Measurements from ENCODE around the gene TMEM269. TPM values are rescaled to one million over a fixed set of nuclear protein-coding genes. Genes with fewer than 3 reads are reported as not detected.

Gene TMEM269
- total and polyA plus RNA-seq, 10 of the 15 experiments (the other 5 are each of a cell fraction or from before 2014, with no cell fraction given): 0.02 to 0.26 (median 0.06) TPM; not detected in 2

DNA sequence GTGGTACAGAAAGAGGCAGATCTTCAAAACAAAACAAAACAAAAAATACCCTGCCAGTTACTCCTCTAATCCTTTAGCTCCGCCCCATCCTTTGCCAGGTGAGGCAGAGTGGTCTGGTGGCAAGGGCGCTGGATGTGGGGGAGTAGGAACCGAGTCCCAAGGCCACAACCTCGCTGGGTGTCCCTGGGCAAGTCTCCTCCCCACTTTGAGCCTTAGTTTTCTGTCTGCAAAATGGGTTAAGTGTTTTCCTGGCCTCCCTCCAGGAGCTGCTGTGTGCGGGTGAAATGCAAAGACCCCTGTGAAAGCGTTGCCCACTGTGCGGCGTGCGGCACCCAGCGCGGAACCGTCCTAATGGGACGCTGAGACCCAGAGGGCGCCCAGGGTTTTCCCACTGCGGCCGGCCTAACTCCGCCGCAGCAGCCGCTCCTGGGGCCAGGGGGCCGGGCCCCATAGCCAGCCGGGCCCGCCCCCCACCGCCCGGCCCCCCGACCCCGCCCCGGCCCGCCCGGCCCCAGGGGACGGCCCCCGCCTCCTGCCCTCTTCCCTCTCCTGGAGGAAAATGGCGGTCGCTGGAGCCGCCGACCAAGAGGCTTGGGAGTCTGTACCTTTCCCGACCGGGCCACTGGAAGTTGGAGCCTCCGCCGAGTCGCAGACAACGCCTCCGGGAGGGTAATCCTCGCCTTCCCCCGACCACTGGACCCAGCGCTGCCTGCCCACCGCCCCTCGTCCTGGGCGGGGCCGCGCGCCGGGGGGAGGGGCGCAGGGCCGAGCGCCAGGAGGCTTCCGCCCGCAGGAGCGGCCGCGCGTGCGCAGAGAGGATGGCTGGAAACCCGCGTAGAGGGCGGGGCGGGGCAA lies 32.0 kb downstream of the TMEM269 start, which contains the start of the genes ERMAP and SVBP (continued):
- TF ChIP-seq ASH2L (IDR thresholded peaks at IDR 0.05; ENCODE audit: borderline replicate concordance, low read depth): no peak
- no peak for TF ChIP-seq SMAD1 (IDR thresholded peaks at IDR 0.05; ENCODE audit: low read depth, partially characterized antibody)
- no peak for TF ChIP-seq E2F4 (IDR thresholded peaks at IDR 0.05; ENCODE audit: low read depth, low read length)
- TF ChIP-seq, protein P1, sequence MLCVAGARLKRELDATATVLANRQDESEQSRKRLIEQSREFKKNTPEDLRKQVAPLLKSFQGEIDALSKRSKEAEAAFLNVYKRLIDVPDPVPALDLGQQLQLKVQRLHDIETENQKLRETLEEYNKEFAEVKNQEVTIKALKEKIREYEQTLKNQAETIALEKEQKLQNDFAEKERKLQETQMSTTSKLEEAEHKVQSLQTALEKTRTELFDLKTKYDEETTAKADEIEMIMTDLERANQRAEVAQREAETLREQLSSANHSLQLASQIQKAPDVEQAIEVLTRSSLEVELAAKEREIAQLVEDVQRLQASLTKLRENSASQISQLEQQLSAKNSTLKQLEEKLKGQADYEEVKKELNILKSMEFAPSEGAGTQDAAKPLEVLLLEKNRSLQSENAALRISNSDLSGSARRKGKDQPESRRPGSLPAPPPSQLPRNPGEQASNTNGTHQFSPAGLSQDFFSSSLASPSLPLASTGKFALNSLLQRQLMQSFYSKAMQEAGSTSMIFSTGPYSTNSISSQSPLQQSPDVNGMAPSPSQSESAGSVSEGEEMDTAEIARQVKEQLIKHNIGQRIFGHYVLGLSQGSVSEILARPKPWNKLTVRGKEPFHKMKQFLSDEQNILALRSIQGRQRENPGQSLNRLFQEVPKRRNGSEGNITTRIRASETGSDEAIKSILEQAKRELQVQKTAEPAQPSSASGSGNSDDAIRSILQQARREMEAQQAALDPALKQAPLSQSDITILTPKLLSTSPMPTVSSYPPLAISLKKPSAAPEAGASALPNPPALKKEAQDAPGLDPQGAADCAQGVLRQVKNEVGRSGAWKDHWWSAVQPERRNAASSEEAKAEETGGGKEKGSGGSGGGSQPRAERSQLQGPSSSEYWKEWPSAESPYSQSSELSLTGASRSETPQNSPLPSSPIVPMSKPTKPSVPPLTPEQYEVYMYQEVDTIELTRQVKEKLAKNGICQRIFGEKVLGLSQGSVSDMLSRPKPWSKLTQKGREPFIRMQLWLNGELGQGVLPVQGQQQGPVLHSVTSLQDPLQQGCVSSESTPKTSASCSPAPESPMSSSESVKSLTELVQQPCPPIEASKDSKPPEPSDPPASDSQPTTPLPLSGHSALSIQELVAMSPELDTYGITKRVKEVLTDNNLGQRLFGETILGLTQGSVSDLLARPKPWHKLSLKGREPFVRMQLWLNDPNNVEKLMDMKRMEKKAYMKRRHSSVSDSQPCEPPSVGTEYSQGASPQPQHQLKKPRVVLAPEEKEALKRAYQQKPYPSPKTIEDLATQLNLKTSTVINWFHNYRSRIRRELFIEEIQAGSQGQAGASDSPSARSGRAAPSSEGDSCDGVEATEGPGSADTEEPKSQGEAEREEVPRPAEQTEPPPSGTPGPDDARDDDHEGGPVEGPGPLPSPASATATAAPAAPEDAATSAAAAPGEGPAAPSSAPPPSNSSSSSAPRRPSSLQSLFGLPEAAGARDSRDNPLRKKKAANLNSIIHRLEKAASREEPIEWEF (IDR thresholded peaks at IDR 0.05; ENCODE audit: insufficient replicate concordance, low read depth, low read length): no peak
- TF ChIP-seq ZBTB4 (CRISPR knock-in tag; IDR thresholded peaks at IDR 0.05): no peak
- TF ChIP-seq STAT1 (conservative IDR thresholded peaks at IDR 0.05): no peak
- TF ChIP-seq, protein P2, sequence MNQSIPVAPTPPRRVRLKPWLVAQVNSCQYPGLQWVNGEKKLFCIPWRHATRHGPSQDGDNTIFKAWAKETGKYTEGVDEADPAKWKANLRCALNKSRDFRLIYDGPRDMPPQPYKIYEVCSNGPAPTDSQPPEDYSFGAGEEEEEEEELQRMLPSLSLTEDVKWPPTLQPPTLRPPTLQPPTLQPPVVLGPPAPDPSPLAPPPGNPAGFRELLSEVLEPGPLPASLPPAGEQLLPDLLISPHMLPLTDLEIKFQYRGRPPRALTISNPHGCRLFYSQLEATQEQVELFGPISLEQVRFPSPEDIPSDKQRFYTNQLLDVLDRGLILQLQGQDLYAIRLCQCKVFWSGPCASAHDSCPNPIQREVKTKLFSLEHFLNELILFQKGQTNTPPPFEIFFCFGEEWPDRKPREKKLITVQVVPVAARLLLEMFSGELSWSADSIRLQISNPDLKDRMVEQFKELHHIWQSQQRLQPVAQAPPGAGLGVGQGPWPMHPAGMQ (IDR thresholded peaks at IDR 0.05; ENCODE audit: borderline replicate concordance): no peak
- TF ChIP-seq BCL11A (IDR thresholded peaks at IDR 0.05; ENCODE audit: low read depth, low read length): no peak
- peak; percentile 14 for TF ChIP-seq EED (IDR thresholded peaks at IDR 0.05; ENCODE audit: low read depth)
- no peak for TF ChIP-seq EZH2 (IDR thresholded peaks at IDR 0.05; ENCODE audit: borderline replicate concordance, control insufficient read depth, low read depth, low read length)
- no peak for TF ChIP-seq ATF7 (IDR thresholded peaks at IDR 0.05; ENCODE audit: low read depth)
- TF ChIP-seq ETV6 (conservative IDR thresholded peaks at IDR 0.05 in 1 of 2, IDR thresholded peaks at IDR 0.05 in 1 of 2; ENCODE audit: borderline replicate concordance in 1 of 2, low read depth in 1 of 2): no peak
- no peak for TF ChIP-seq HSF1 (IDR thresholded peaks at IDR 0.05; ENCODE audit: low read depth, low read length)

Measured in GM12878 (cell line).